ENCODE results near the gene LDLRAD3.

- TF ChIP-seq GATA3 (IDR thresholded peaks at IDR 0.05; ENCODE audit: low read depth, low read length) (no peak), GATA2 (IDR thresholded peaks at IDR 0.05; ENCODE audit: low read depth, low read length) (no peak)
Observed at GRCh38 chr11:36033936-36034335, 90.1 kb downstream of the LDLRAD3 start.

Data from SH-SY5Y (cell line).